SKM-1 treated with dmso at 0.1 percent for 144 hours (cell line): Measurements from ENCODE around the gene R3HDM4.

Source experiments
- DNase-seq: peaks from one replicate; lab custom pipeline; 2025; ENCODE audit not compliant: unreplicated experiment; lab: John Stamatoyannopoulos, UW

The R3HDM4 gene

GRCh38 chr19:947707-948539 is 34.9 kb upstream of the R3HDM4 start:
- DNase-seq: no peak

- DNase-seq: no peak
These were observed 34.2 kb upstream of the R3HDM4 start for GRCh38 chr19:947090-947706.

- no peak for DNase-seq
These were observed 32.6 kb upstream of the R3HDM4 start for GRCh38 chr19:945401-946252.

- DNase-seq: no peak
These were observed 31.7 kb upstream of the R3HDM4 start for GRCh38 chr19:944663-945241.

- DNase-seq: no peak
These were observed 31.1 kb upstream of the R3HDM4 start for GRCh38 chr19:944171-944567.

- DNase-seq: no peak
These were observed 30.6 kb upstream of the R3HDM4 start for GRCh38 chr19:943551-944170.

- no peak for DNase-seq
These were observed 29.2 kb upstream of the R3HDM4 start for GRCh38 chr19:942133-942645.

- DNase-seq: no peak
These were observed 28.5 kb upstream of the R3HDM4 start for GRCh38 chr19:941292-942132.

GRCh38 chr19:940591-941291 is 27.7 kb upstream of the R3HDM4 start:
- no peak for DNase-seq

GRCh38 chr19:939922-940321 is 26.9 kb upstream of the R3HDM4 start:
- no peak for DNase-seq

- no peak for DNase-seq
These were observed 26.4 kb upstream of the R3HDM4 start for GRCh38 chr19:939439-939838.

GRCh38 chr19:938233-938923 is 25.4 kb upstream of the R3HDM4 start:
- no peak for DNase-seq

- DNase-seq: no peak
These were observed 24.3 kb upstream of the R3HDM4 start for GRCh38 chr19:937259-937694.

GRCh38 chr19:936175-936546 is 23.1 kb upstream of the R3HDM4 start:
- DNase-seq: no peak

GRCh38 chr19:934865-935479 is 22.0 kb upstream of the R3HDM4 start:
- no peak for DNase-seq

- no peak for DNase-seq
These were observed 21.3 kb upstream of the R3HDM4 start for GRCh38 chr19:934197-934840.

- no peak for DNase-seq
These were observed 20.5 kb upstream of the R3HDM4 start for GRCh38 chr19:933553-933882.
